ENCODE measurements around the gene MIPEP.

- TF ChIP-seq CTCF (conservative IDR thresholded peaks at IDR 0.05 in 1 of 2, IDR thresholded peaks at IDR 0.05 in 1 of 2; ENCODE audit: low read depth in 1 of 2, low read length in 2 of 2) (no peak), EZH2 (IDR thresholded peaks at IDR 0.05; ENCODE audit: low read length, missing control alignments) (no peak)
Measured at GRCh38 chr13:23820530-23820929, 68.7 kb downstream of the MIPEP start.
